ENCODE measurements around the gene FAM107B. TPM values are rescaled to one million over a fixed set of nuclear protein-coding genes. Genes with fewer than 3 reads are reported as not detected.
"Not testable (repeated sequence)": the region's sequence is repeated elsewhere in the genome, so short reads cannot be mapped to it uniquely, and the experiment has no call there.

FAM107B gene
- total RNA-seq, 1 experiment from 2014 or later = 36.5 TPM

DNA sequence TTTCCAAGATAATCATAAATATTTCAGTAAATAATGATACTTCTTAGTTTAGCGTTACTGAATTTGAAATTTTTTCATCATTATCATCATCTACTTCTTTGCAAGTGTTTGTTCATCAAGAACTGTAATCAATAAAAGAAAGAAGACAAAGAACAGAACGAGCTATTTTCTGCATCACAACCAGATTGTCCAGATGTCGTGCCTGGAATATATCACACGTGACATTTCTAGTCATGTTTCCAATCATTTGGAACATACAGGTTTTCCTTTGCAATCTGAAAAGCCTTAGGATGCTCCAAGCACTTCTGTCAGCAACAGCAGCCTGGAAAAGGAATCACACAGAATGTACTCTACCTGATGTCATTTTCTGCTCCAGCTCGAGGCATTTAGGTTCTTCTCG, 107.4 kb downstream of the FAM107B start:
- no peak for DNase-seq (ENCODE audit: extremely low read depth, low read depth)

GRCh38 chr10:14665865-14666857, 108.5 kb downstream of the FAM107B start:
- DNase-seq (ENCODE audit: extremely low read depth, low read depth) = no peak

- no peak for DNase-seq (ENCODE audit: extremely low read depth, low read depth)
Measured at GRCh38 chr10:14665304-14665703, 109.4 kb downstream of the FAM107B start.

DNA sequence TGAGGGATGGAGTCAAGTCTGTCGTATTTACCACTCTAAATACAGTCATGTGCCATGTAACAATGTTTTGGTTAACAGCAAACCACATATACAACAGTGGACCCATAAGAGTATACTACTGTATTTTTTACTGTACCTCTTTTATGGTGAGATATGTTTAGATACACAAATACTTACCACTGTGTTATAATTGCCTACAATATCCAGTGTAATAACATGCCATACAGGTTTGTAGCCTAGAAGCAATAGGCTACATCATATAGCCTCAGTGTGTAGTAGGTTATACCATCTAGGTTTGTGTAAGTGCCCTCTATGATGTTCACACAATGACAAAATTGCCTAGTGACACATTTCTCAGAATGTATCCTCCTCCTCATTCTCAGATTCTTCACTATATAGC, 110.4 kb downstream of the FAM107B start:
- no peak for DNase-seq (ENCODE audit: extremely low read depth, low read depth)

DNA sequence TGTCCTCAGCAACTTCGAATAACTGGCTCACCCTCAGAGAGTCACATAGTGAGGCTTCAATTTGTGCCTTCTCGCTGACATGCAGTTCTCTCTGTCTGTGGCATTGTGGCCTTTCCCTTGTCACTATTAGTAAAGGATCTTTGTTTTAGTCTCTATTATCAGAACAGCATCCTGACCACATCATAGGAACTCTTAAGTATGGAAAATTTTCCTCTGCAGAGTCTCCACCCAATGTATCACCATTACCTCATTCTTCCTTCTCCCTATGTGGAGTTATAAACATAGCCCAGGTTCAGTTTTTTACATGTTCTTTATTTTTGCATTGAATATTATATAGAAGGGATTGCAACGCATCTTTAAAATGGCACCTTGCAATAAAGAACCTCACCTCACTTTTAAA, 112.9 kb downstream of the FAM107B start:
- DNase-seq (ENCODE audit: extremely low read depth, low read depth) = no peak

DNA sequence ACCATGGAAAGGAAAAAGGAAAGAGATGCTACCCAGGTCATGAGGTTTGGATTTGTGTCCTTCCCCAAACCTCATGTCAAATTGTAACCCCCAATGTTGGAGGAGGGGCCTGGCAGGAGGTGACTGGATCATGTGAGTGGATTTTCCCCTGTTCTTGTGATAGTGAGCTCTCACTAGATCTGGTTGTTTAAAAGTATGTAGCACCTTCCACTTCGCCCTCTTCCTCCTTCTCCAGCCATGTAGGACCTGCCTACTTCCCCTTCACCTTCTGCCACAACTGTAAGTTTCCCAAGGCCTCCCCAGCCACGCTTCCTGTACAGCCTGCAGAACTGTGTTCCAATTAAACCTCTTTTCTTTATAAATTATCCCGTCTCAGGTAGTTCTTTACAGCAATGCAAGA, 113.9 kb downstream of the FAM107B start:
- no peak for DNase-seq (ENCODE audit: extremely low read depth, low read depth)

GRCh38 chr10:14659626-14660196, 115.0 kb downstream of the FAM107B start:
- no peak for DNase-seq (ENCODE audit: extremely low read depth, low read depth)

DNA sequence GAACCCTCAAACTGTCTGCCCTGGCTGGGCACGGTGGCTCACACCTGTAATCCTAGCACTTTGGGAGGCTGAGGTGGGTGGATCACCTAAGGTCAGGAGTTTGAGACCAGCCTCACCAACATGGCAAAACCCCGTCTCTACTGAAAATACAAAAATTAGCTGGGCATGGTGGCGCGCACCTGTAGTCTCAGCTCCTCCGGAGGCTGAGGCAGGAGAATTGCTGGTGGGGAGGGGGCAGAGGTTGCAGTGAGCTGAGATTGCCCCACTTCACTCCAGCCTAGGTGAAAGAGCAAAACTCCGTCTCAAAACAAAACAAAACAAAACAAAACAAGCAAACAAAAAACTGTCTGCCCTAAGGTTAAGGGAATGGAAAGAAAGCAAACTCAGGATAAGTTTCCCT, 115.6 kb downstream of the FAM107B start:
- DNase-seq (ENCODE audit: extremely low read depth, low read depth) = not testable (repeated sequence)

DNA sequence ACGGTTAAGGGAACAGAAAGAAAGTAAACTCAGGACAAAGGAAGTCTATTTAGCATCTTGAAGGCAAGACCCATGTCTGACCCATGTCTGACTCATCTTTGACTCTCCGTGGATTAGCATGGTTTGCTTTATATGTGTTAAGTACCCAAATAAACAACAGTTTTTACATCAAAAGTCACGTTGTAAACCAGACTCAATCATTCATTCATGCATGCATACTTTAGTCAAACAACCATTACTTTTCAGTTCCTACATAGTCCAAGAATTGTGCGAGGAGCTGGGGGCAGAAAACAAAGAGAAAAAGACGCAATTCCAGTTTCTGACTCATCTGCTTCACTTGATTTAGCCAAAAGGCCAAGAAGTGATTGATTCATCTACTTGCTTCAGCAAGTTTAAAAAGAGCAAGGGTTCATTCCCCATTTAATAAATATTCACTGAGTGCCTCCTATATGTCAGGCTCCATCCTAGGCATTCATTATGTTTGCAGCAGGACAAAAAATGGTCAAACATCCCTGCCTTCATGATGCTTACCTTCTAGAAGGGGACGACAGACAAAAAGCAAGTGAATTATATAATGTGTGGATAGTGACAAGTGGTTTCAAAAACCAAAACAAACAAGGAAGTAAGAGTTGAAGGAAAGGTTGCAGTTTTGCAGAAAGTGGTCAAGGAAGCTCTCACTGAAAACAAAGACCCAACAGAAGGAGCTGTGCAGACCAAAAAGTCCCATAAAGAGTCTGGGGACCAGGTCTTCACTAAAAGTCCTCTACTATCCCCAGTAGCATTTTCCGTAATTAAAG, 116.2 kb downstream of the FAM107B start:
- DNase-seq (ENCODE audit: extremely low read depth, low read depth) = peak; percentile 86

DNA sequence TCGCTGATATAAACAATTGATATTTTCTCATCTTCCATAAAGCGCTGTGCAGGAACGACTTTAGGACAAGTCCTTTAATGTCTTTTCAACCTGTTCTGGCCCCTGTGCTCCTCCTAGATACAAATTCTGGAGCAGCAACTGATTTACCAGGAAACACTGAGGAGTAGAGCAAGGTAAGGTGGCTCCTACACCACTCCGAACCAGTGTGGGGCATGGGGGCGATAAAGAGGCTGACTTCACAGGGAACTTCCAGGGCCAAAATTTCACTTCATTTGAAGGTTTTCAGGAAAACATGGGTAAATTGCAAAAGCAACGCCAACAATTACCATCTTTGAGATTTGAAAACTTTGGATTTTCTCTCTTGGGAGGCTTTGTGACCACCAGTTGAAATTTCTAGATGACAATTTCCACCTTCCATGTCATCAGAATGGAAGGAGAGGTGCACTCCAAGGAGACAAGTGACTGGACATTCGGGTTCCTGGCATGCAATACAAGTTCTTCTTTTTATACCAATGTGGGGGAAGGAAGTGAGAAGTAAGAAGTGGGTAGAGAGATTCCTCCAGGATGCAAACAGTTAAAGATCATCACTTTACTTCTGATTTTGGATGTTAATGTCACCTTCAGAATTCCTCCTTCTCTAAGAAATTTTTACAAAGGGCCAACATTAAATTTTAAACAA, 118.5 kb downstream of the FAM107B start:
- DNase-seq (ENCODE audit: extremely low read depth, low read depth) = no peak

GRCh38 chr10:14654821-14655382, 119.8 kb downstream of the FAM107B start:
- peak; percentile 71 for DNase-seq (ENCODE audit: extremely low read depth, low read depth)

DNA sequence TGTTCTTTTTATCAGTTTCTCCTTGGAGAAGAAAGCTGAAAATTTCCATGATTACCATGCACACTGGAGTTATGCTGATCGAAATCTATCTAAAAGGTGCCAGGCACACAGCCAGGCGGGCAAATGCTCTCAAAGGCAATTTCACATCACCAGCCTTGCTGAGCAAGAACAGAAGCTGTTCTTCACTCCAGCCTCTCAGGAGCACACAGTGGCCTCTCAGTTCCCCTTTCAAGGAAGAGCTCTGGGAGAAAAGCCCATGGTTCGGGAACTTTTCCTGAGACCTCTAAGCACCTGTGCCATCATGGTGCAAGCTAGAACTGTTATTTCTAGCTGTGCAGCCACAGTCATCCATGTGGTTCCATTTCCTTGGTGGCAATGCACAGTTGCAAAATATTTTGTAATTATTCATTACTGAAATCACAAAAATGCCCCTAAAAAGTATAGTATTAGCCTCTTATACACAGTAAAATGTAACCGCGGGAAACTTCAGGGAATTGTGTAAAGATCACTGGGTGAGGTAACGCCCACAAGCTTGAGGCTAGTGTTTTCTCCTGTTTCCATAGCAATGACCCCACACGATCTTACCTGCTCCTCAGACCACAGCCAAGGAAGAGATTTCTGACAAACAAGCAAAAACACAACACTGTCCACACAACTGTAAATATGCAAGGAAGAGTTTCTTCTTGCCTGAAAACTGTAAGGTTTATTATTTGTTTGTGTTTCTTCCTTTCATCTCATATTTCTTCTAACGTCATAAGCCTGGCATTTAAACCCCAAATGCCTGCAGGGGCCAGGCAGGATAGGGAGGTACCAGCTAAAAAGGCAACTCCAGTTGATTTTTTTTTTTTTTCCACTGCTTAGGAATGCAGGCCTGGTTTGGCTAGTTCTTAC, 121.2 kb downstream of the FAM107B start:
- DNase-seq (ENCODE audit: extremely low read depth, low read depth) = peak; percentile 71

GRCh38 chr10:14652816-14653215, 121.9 kb downstream of the FAM107B start:
- no peak for DNase-seq (ENCODE audit: extremely low read depth, low read depth)

DNA sequence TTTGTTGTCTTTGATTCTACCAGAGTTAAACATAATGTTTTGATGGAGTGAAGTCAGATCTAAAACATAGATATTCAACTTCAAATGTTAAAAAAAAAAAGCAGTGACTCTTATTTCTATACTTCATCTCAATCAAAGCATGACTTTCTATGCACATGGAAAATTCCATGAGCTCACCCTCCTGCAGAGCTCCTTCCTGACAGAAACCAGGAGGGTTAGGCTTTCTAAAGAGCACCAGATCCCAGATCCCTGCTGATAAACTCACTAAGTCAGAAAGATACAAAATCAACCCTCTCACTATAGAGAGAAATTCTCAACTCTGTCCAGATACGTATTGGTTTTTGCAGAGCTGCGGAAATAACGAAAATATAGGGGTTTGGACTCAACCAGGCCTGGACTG, 122.6 kb downstream of the FAM107B start:
- DNase-seq (ENCODE audit: extremely low read depth, low read depth) = no peak

DNA sequence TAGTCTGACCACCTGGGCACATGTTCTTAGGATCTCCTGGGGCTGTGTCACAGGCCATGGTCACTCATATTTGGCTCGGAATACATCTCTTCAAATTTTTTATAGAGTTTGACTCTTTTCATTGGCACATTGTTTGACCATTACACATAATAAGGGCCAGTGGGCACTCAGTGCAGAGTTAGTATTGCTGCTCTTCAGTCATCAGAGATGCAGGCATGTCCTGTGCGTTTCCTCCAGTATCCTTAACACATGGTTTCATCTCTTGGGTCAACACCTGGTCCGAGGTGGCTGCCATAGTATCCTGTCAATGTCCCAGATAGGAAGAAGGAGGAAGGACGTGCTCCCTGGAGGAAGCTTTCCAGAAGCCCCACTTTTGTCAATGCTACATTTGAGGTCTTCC, 125.0 kb downstream of the FAM107B start:
- no peak for DNase-seq (ENCODE audit: extremely low read depth, low read depth)

GRCh38 chr10:14648946-14649345, 125.8 kb downstream of the FAM107B start:
- DNase-seq (ENCODE audit: extremely low read depth, low read depth) = no peak

DNA sequence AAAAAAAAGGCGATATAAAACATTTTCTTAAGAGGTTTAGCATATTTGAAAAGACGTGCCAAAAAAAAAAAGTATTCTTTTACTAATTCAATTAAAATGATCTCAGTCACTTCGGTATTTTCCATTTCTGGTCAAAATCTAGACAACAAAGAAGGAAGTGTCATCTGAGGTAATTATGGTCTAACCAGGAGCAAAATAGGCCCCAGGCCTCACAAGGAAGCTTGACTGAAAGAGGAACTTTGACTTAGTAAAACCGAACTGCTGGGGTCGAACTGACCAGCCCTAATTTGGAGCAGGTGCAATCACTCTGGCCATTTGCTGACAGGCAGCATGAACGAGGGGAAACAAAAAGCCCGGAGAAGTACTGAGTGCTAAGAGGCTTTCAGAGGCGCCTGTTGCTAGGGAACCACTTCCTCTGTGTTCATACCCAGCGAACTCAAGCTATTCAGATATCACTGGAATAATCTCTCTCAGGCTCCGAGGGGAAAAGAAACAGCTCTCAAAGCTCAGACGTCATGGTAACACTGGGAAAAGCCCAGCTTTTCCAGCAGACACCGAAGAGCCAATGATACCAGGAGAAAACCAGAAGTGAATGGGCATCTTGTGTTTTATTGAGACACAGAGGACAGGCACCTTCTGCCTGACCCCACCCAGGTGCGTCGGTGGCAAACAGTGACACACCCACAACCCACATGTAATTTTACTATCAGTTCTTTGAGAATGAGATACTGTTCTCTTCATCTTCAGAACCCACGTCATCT, 126.5 kb downstream of the FAM107B start:
- DNase-seq (ENCODE audit: extremely low read depth, low read depth) = no peak

GRCh38 chr10:14645239-14645960, 129.3 kb downstream of the FAM107B start:
- DNase-seq (ENCODE audit: extremely low read depth, low read depth) = no peak

All from NCI-H460 (cell line).